ENCODE data around the gene NFIX.
A peak's percentile ranks its signal among the peaks of the same experiment; 100 is the strongest.

NFIX gene

GRCh38 chr19:13094771-13095392, 99.6 kb downstream of the NFIX start:
- Histone ChIP-seq H3K27me3 (replicated peaks; ENCODE audit: control insufficient read depth, insufficient read depth, low read length) (no peaks in the 10 kb centered on the region; the same call in 1 of the 2 replicates), H3K36me3 (ENCODE audit: control insufficient read depth, insufficient read depth, low read length) (no peaks in the 10 kb centered on the region), H3K4me3 (replicated peaks; ENCODE audit: low read depth, low read length) (peak overlapping the region; percentile 32)
- no peak for TF ChIP-seq CTCF (IDR thresholded peaks at IDR 0.05; ENCODE audit: insufficient read depth, low read length, poor library complexity, severe bottlenecking)
- no peak for DNase-seq (ENCODE audit: extremely low read depth, insufficient read length)

GRCh38 chr19:13095393-13095784, 100.1 kb downstream of the NFIX start:
- Histone ChIP-seq H3K4me3 (replicated peaks; ENCODE audit: low read depth, low read length) (peak overlapping the region; percentile 32), H3K27me3 (replicated peaks; ENCODE audit: control insufficient read depth, insufficient read depth, low read length) (no peaks in the 10 kb centered on the region; the same call in 1 of the 2 replicates), H3K36me3 (ENCODE audit: control insufficient read depth, insufficient read depth, low read length) (no peaks in the 10 kb centered on the region)
- DNase-seq (ENCODE audit: extremely low read depth, insufficient read length): peak; percentile 50
- no peak for TF ChIP-seq CTCF (IDR thresholded peaks at IDR 0.05; ENCODE audit: insufficient read depth, low read length, poor library complexity, severe bottlenecking)

GRCh38 chr19:13095934-13096927, 101.0 kb downstream of the NFIX start:
- Histone ChIP-seq H3K27me3 (replicated peaks; ENCODE audit: control insufficient read depth, insufficient read depth, low read length) (no peaks in the 10 kb centered on the region; the same call in 1 of the 2 replicates), H3K36me3 (ENCODE audit: control insufficient read depth, insufficient read depth, low read length) (no peaks in the 10 kb centered on the region), H3K4me3 (replicated peaks; ENCODE audit: low read depth, low read length) (peak overlapping the region; percentile 1; the same call in 1 of the 2 replicates)
- no peak for DNase-seq (ENCODE audit: extremely low read depth, insufficient read length)
- TF ChIP-seq CTCF (IDR thresholded peaks at IDR 0.05; ENCODE audit: insufficient read depth, low read length, poor library complexity, severe bottlenecking): peak; percentile 24

- no peak overlapping the region for H3K4me3 ChIP-seq (replicated peaks; ENCODE audit: low read depth, low read length)
- no peaks in the 10 kb centered on the region; the same call in 1 of the 2 replicates for H3K27me3 ChIP-seq (replicated peaks; ENCODE audit: control insufficient read depth, insufficient read depth, low read length)
- no peak for DNase-seq (ENCODE audit: extremely low read depth, insufficient read length)
- H3K36me3 ChIP-seq (ENCODE audit: control insufficient read depth, insufficient read depth, low read length): no peaks in the 10 kb centered on the region
- TF ChIP-seq CTCF (IDR thresholded peaks at IDR 0.05; ENCODE audit: insufficient read depth, low read length, poor library complexity, severe bottlenecking): no peak
These were observed 101.8 kb downstream of the NFIX start for GRCh38 chr19:13097033-13097462.

- no peak for DNase-seq (ENCODE audit: extremely low read depth, insufficient read length)
- no peak for TF ChIP-seq CTCF (IDR thresholded peaks at IDR 0.05; ENCODE audit: insufficient read depth, low read length, poor library complexity, severe bottlenecking)
- no peaks in the 10 kb centered on the region; the same call in 1 of the 2 replicates for H3K27me3 ChIP-seq (replicated peaks; ENCODE audit: control insufficient read depth, insufficient read depth, low read length)
- no peaks in the 10 kb centered on the region for H3K36me3 ChIP-seq (ENCODE audit: control insufficient read depth, insufficient read depth, low read length)
- no peak overlapping the region for H3K4me3 ChIP-seq (replicated peaks; ENCODE audit: low read depth, low read length)
These were observed 102.4 kb downstream of the NFIX start for GRCh38 chr19:13097463-13098258.

Measured in GM06990 (cell line).